ENCODE data around the gene CERS6. TPM values are rescaled to one million over a fixed set of nuclear protein-coding genes. Genes with fewer than 3 reads are reported as not detected.

Gene CERS6
- total and polyA plus RNA-seq, 2 of the 8 experiments (the other 6 are each of a cell fraction or from before 2014, with no cell fraction given) = 6.8 to 28.2 TPM

DNA sequence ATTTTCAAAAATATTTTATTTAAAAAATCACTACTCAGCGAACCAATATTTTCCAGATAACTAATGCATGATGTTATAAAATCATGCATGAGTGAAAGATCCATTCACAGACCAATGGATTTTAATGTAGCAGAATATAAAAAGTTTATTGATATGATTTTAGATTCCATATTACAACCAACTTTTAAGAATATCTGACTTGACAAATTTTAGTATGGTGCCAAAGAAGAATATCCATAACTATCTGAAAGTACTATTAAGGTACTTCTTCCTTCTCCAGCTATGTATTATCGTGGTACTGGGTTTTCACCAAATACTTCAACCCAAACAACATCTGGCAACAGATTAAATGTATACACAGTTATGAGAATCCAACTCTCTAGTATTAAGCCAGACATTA lies 246.5 kb downstream of the CERS6 start (continued):
- TF ChIP-seq, protein P1, sequence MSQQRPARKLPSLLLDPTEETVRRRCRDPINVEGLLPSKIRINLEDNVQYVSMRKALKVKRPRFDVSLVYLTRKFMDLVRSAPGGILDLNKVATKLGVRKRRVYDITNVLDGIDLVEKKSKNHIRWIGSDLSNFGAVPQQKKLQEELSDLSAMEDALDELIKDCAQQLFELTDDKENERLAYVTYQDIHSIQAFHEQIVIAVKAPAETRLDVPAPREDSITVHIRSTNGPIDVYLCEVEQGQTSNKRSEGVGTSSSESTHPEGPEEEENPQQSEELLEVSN (IDR thresholded peaks at IDR 0.05) = no peak
- no peak for TF ChIP-seq EGR1 (IDR thresholded peaks at IDR 0.05; ENCODE audit: borderline replicate concordance, low read depth, low read length)
- no peak for TF ChIP-seq SAP30 (IDR thresholded peaks at IDR 0.05; ENCODE audit: insufficient read depth, insufficient replicate concordance, low read length)
- TF ChIP-seq RBBP5 (IDR thresholded peaks at IDR 0.05; ENCODE audit: borderline replicate concordance, low read depth, low read length) = no peak
- TF ChIP-seq KDM4A (IDR thresholded peaks at IDR 0.05; ENCODE audit: low read depth, low read length, severe bottlenecking) = no peak
